Mammary epithelial cell (primary cell): ENCODE data around the gene RPRD1B.

Source experiments
- EZH2 ChIP-seq: IDR thresholded peaks from 2 replicates; pipeline ENCODE4 v1.6.1; 2012; ENCODE audit warnings: low read length, inconsistent platforms, borderline replicate concordance
- TF ChIP-seq, protein P1 (sequence below), 2 donors: IDR thresholded peaks in 1 of 2; conservative IDR thresholded peaks in 1 of 2; 2 replicates each; pipeline ENCODE4 v1.5.1; 2011 to 2012; ENCODE audit warnings: inconsistent platforms in 2 of 2, low read length in 2 of 2, mild to moderate bottlenecking in 2 of 2, control low read depth in 1 of 2, low read depth in 1 of 2; ENCODE audit not compliant: insufficient read depth in 1 of 2; ENCODE audit errors: extremely low read depth in 1 of 2

DNA sequence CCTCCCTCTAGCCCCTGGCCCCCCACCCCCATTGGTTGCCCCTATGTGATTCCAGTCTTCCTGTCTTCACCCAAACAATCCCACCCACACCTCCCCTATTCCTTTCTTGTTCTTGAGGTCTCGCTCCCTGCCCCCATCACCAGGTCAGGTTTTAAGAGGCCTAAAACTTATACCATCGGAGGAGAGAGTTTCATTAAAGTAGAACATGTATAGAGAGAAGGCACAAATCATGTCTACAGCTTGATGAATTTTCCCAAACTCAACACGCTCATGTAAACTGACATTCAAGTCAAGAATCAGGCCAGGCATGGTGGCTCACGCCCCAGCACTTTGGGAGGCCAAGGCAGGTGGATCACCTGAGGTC is 87.1 kb downstream of the RPRD1B start:
- TF ChIP-seq, protein P1, sequence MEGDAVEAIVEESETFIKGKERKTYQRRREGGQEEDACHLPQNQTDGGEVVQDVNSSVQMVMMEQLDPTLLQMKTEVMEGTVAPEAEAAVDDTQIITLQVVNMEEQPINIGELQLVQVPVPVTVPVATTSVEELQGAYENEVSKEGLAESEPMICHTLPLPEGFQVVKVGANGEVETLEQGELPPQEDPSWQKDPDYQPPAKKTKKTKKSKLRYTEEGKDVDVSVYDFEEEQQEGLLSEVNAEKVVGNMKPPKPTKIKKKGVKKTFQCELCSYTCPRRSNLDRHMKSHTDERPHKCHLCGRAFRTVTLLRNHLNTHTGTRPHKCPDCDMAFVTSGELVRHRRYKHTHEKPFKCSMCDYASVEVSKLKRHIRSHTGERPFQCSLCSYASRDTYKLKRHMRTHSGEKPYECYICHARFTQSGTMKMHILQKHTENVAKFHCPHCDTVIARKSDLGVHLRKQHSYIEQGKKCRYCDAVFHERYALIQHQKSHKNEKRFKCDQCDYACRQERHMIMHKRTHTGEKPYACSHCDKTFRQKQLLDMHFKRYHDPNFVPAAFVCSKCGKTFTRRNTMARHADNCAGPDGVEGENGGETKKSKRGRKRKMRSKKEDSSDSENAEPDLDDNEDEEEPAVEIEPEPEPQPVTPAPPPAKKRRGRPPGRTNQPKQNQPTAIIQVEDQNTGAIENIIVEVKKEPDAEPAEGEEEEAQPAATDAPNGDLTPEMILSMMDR (conservative IDR thresholded peaks at IDR 0.05 in 1 of 2, IDR thresholded peaks at IDR 0.05 in 1 of 2; ENCODE audit: extremely low read depth in 1 of 2, insufficient read depth in 1 of 2, low read depth in 1 of 2, low read length in 2 of 2) = no peak
- no peak for TF ChIP-seq EZH2
